Esophagus squamous epithelium (tissue), 5 donors: ENCODE results near the gene HOXA13. TPM values are rescaled to one million over a fixed set of nuclear protein-coding genes. Genes with fewer than 3 reads are reported as not detected.
A peak's percentile ranks its signal among the peaks of the same experiment; 100 is the strongest.

Experiments used
- DNase-seq: peaks from one replicate; lab custom pipeline; 2025; lab: John Stamatoyannopoulos, UW
- H3K27ac ChIP-seq, 4 donors: fragments of 200-600 bp; sonication (generic); one replicate each; pipeline ENCODE4 v1.5.1; 2016 to 2019; ENCODE audit warnings: mild to moderate bottlenecking in 1 of 4
- H3K27me3 ChIP-seq, 4 donors: fragments of 200-600 bp; sonication (generic); 1 replicate in 3 of 4; 2 replicates in 1 of 4; pipeline versions ENCODE4 v1.5.1 to v1.6.0; 2017 to 2021; ENCODE audit warnings: antibody characterized with exemption in 1 of 4
- H3K36me3 ChIP-seq, 3 donors: fragments of 200-600 bp; sonication (generic); one replicate each; pipeline ENCODE4 v1.5.1; 2016 to 2019
- H3K4me1 ChIP-seq, 3 donors: fragments of 200-600 bp; sonication (generic); one replicate each; pipeline ENCODE4 v1.5.1; 2017 to 2019
- H3K4me3 ChIP-seq, 4 donors: fragments of 200-600 bp; sonication (generic); 1 replicate in 3 of 4; 2 replicates in 1 of 4; pipeline ENCODE4 v1.5.1; 2016 to 2019; ENCODE audit warnings: mild to moderate bottlenecking in 2 of 4, moderate library complexity in 1 of 4
- H3K9me3 ChIP-seq, 3 donors: fragments of 200-600 bp; sonication (generic); one replicate each; pipeline ENCODE4 v1.5.1; 2016 to 2019
- POLR2A ChIP-seq, 4 donors: fragments of 450-650 bp; IDR thresholded peaks; one replicate each; pipeline ENCODE4 v1.6.1; 2017; ENCODE audit warnings: antibody characterized with exemption in 4 of 4, mild to moderate bottlenecking in 4 of 4, moderate library complexity in 3 of 4
- WGBS, 2 donors: methylation state at CpG; one replicate each; pipeline ENCODE4 v1.1.5; 2018; 5-methylcytosine and 5-hydroxymethylcytosine counted together
- intact Hi-C: fragments of 100-400 bp; cut with DNase I; formaldehyde crosslinking; loops from one replicate; pipeline ENCODE4 v1.15.0; 2022
- total RNA-seq, 4 donors: library from RNA; depleted of rRNA; stranded (reverse); fragments of >200 nt; gene quantifications; one replicate each; pipeline ENCODE4 v1.1.0, GENCODE V29; 2016
- TF ChIP-seq, protein P1 (sequence below), 6 experiments: fragments of 450-650 bp in 4 of 6; fragments of 200-600 bp in 2 of 6; sonication (generic) in 2 of 6; IDR thresholded peaks; one replicate each; pipeline ENCODE4 v1.5.1; 2016 to 2019; ENCODE audit warnings: antibody characterized with exemption in 6 of 6, mild to moderate bottlenecking in 4 of 6, moderate library complexity in 4 of 6
- donor health status: DM: yes; HTN: yes; CAD: no.

The HOXA13 gene
- total RNA-seq, 4 donors from 2014 or later: not detected

DNA sequence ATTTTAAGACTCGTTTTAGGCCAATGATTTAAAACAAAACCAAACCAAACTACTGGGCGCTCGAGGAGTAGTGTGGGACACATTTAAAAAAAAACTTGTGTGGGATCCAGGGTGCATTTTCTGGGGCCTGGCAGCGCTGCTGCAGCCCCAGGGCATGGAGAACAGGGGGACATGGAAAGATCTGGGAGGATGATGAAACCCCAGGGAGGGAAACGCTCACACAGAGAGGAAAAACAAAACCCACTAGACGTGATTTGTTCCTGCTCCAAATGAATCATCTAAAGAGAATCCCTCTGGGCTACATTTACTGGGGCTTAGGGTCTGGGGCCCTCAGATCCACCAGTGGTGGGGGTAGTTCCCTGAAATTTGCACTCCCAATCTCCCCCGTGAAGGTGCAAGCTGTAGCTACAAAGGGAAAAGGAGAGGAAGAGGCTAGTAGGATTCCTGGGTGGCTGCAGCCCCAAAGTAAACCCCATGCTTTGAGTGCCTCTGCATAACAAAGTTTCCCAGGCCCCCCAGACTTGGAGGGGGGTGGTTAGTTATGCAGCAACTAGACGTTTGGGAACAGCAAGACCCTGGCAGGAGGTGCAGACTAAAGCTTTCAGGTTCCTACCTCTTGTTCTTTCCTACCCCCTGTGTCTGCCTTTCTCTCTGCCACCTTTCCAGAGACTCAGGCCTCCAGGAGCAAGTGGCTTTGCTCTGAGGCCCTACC lies 14.5 kb upstream of the HOXA13 start:
- 41 to 45% methylated on average over 7 of the region's 8 CpGs for WGBS, 2 donors
- no peak for DNase-seq
- Histone ChIP-seq H3K9me3 (no peaks in the 10 kb centered on the region), H3K27ac (no peak overlapping the region), H3K27me3 (peaks cover 13 to 100% (median 42%) of the 10 kb centered on the region in 4 donors), H3K36me3 (no peaks in the 10 kb centered on the region), H3K4me1 (peaks cover 7 to 19% (median 10%) of the 10 kb centered on the region in 3 donors), H3K4me3 (no peak overlapping the region)
- TF ChIP-seq POLR2A (IDR thresholded peaks at IDR 0.05): no peak
- TF ChIP-seq, protein P1, sequence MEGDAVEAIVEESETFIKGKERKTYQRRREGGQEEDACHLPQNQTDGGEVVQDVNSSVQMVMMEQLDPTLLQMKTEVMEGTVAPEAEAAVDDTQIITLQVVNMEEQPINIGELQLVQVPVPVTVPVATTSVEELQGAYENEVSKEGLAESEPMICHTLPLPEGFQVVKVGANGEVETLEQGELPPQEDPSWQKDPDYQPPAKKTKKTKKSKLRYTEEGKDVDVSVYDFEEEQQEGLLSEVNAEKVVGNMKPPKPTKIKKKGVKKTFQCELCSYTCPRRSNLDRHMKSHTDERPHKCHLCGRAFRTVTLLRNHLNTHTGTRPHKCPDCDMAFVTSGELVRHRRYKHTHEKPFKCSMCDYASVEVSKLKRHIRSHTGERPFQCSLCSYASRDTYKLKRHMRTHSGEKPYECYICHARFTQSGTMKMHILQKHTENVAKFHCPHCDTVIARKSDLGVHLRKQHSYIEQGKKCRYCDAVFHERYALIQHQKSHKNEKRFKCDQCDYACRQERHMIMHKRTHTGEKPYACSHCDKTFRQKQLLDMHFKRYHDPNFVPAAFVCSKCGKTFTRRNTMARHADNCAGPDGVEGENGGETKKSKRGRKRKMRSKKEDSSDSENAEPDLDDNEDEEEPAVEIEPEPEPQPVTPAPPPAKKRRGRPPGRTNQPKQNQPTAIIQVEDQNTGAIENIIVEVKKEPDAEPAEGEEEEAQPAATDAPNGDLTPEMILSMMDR (IDR thresholded peaks at IDR 0.05): no peak
- intact Hi-C loops: loop anchor here (5.0 kb wide), 1 partner anchor 368 kb away; no protein-coding TSS in a partner anchor

GRCh38 chr7:27213433-27214238 lies 13.7 kb upstream of the HOXA13 start:
- Histone ChIP-seq H3K27me3 (peaks cover 13 to 100% (median 42%) of the 10 kb centered on the region in 4 donors), H3K27ac (no peak overlapping the region), H3K9me3 (no peaks in the 10 kb centered on the region), H3K4me1 (peaks cover 7 to 19% (median 10%) of the 10 kb centered on the region in 3 donors), H3K36me3 (no peaks in the 10 kb centered on the region), H3K4me3 (peak overlapping the region in 1 of 4 donors; percentile 10)
- TF ChIP-seq POLR2A (IDR thresholded peaks at IDR 0.05): no peak
- TF ChIP-seq, protein P1 (IDR thresholded peaks at IDR 0.05): no peak
- DNase-seq: no peak
- 18 to 53% methylated on average over 4 to 16 of the region's 50 CpGs for WGBS, 2 donors
- intact Hi-C loops: loop anchor here (5.0 kb wide), 1 partner anchor 369 kb away; no protein-coding TSS in a partner anchor

GRCh38 chr7:27212497-27213432 lies 12.9 kb upstream of the HOXA13 start:
- no peak for DNase-seq
- Histone ChIP-seq H3K27ac (no peak overlapping the region), H3K36me3 (no peaks in the 10 kb centered on the region), H3K4me3 (peak overlapping the region in 1 of 4 donors; percentile 10), H3K27me3 (peaks cover 13 to 100% (median 44%) of the 10 kb centered on the region in 4 donors), H3K9me3 (no peaks in the 10 kb centered on the region), H3K4me1 (peaks cover 7 to 19% (median 10%) of the 10 kb centered on the region in 3 donors)
- TF ChIP-seq, protein P1 (IDR thresholded peaks at IDR 0.05): no peak
- TF ChIP-seq POLR2A (IDR thresholded peaks at IDR 0.05): no peak
- intact Hi-C loops: loop anchor here (5.0 kb wide), 1 partner anchor 370 kb away; no protein-coding TSS in a partner anchor
- WGBS, 2 donors: 12 to 22% methylated on average over 19 to 24 of the region's 52 CpGs

- intact Hi-C loops: loop anchor here (5.0 kb wide), 1 partner anchor 371 kb away; no protein-coding TSS in a partner anchor
- Histone ChIP-seq H3K4me3 (no peak overlapping the region), H3K27me3 (peaks cover 13 to 100% (median 50%) of the 10 kb centered on the region in 4 donors), H3K9me3 (no peaks in the 10 kb centered on the region), H3K36me3 (no peaks in the 10 kb centered on the region), H3K27ac (no peak overlapping the region), H3K4me1 (peaks cover 7 to 19% (median 10%) of the 10 kb centered on the region in 3 donors)
- TF ChIP-seq POLR2A (IDR thresholded peaks at IDR 0.05): no peak
- TF ChIP-seq, protein P1 (IDR thresholded peaks at IDR 0.05): no peak
- no peak for DNase-seq
- 47 to 53% methylated on average over 3 of the region's 3 CpGs for WGBS, 2 donors
These were observed 11.9 kb upstream of the HOXA13 start for GRCh38 chr7:27211764-27212204.
